ENCODE results near the gene FDX2. TPM values are rescaled to one million over a fixed set of nuclear protein-coding genes. Genes with fewer than 3 reads are reported as not detected.

FDX2 gene
- total and polyA plus RNA-seq, 4 donors = 9.6 to 38.4 (median 21.2) TPM

DNA sequence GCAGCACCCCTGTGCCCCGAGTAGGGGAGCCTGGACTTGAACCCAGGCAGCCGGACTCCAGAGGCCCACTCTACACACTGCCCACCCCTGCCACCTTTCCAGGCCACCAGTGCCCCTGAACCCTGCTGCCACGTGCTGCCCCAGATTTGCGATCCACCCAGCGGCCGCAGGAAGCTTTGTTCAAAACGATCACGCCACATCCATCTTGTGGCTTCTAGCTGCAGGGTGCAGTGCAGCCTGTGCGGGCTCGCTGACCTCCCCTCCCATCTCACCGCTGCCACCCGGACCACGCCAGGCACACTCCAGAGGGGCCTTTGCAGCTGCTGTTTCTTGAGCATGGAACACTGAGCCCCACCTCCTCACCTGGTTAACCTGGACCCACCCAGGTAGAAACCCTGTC is 13.7 kb upstream of the FDX2 start:
- WGBS, 2 donors = 95 to 96% methylated on average over 13 of the region's 13 CpGs
- no peaks in the 10 kb centered on the region for H3K9me3 ChIP-seq (ENCODE audit: control insufficient read depth in 4 of 4, insufficient read depth in 3 of 4, low read length in 3 of 4)
- no peak for TF ChIP-seq CTCF (IDR thresholded peaks at IDR 0.05; ENCODE audit: control extremely low read depth, extremely low read depth)
- H3K27me3 ChIP-seq (ENCODE audit: control insufficient read depth in 3 of 3, insufficient read depth in 3 of 3, low read length in 2 of 3) = no peaks in the 10 kb centered on the region
- H3K9ac ChIP-seq (ENCODE audit: insufficient read depth in 1 of 2, low read length in 2 of 2) = no peak overlapping the region
- H3K4me3 ChIP-seq = no peak overlapping the region
- ATAC-seq (ENCODE audit: insufficient read depth, low FRiP score) = no peak
- H3K4me1 ChIP-seq (ENCODE audit: control insufficient read depth in 5 of 5, insufficient read depth in 5 of 5, low read length in 5 of 5) = peaks cover 0 to 19% (median 9%) of the 10 kb centered on the region in 5 donors
- peaks cover 2 to 44% (median 30%) of the 10 kb centered on the region in 4 donors for H3K36me3 ChIP-seq (ENCODE audit: control insufficient read depth in 4 of 4, insufficient read depth in 4 of 4, low read length in 4 of 4)
- no peak for DNase-seq
- no peak overlapping the region for H3K27ac ChIP-seq (ENCODE audit: low read depth in 1 of 2, low read length in 1 of 2)

DNA sequence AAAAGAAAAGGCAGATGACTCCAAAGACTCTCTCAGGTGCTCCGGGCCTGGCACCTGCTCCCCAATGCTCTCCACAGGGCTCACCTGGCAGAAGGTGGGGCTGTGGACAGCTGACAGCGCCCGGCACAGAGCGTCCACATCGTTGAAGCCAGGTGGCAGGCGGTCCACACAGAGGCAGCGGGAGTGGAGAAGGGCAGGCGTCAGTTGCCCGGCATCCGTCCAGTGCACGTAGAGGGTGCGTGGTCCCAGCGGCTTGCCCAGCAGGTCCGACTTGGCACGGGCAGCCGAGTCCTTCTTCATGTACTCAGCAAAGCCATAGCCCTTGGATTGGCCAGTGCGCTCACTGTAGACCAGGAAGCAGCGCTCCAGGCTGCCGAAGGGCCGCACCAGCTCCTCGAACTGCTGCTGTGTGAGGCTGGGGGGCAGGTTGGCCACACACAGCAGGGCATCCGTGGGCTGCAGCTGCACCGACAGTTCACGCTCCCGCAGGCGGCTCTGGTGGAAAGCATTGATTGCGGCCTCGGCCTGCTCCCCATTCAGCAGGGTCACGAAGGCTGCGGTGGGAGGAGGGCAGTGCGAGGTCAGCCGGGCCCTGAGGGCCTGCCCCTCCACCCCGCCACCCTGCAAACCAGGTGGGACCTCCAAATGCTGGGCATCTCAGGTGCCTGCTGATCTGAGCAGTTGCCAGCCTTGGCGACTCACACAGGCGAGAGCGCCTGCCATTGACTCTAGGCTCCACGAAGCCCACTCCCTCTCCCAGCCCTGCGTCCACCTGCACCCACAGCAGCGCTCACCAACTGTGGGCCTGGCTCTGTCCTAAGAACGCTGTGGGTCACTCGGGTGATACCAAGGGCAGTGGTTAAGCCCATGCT is 13.0 kb upstream of the FDX2 start:
- H3K4me3 ChIP-seq = no peak overlapping the region
- peaks cover 5 to 48% (median 31%) of the 10 kb centered on the region in 4 donors for H3K36me3 ChIP-seq (ENCODE audit: control insufficient read depth in 4 of 4, insufficient read depth in 4 of 4, low read length in 4 of 4)
- no peaks in the 10 kb centered on the region for H3K27me3 ChIP-seq (ENCODE audit: control insufficient read depth in 3 of 3, insufficient read depth in 3 of 3, low read length in 2 of 3)
- no peaks in the 10 kb centered on the region for H3K9me3 ChIP-seq (ENCODE audit: control insufficient read depth in 4 of 4, insufficient read depth in 3 of 4, low read length in 3 of 4)
- H3K27ac ChIP-seq (ENCODE audit: low read depth in 1 of 2, low read length in 1 of 2) = no peak overlapping the region
- ATAC-seq (ENCODE audit: insufficient read depth, low FRiP score) = no peak
- no peak overlapping the region for H3K9ac ChIP-seq (ENCODE audit: insufficient read depth in 1 of 2, low read length in 2 of 2)
- no peak for TF ChIP-seq CTCF (IDR thresholded peaks at IDR 0.05; ENCODE audit: control extremely low read depth, extremely low read depth)
- 96 to 97% methylated on average over 41 of the region's 41 CpGs for whole genome bisulfite sequencing, 2 donors
- DNase-seq = no peak
- peaks cover 0 to 12% (median 7%) of the 10 kb centered on the region in 5 donors for H3K4me1 ChIP-seq (ENCODE audit: control insufficient read depth in 5 of 5, insufficient read depth in 5 of 5, low read length in 5 of 5)

GRCh38 chr19:10327793-10328192 is 12.0 kb upstream of the FDX2 start:
- no peak for TF ChIP-seq CTCF (IDR thresholded peaks at IDR 0.05; ENCODE audit: control extremely low read depth, extremely low read depth)
- no peaks in the 10 kb centered on the region for H3K9me3 ChIP-seq (ENCODE audit: control insufficient read depth in 4 of 4, insufficient read depth in 3 of 4, low read length in 3 of 4)
- WGBS, 2 donors = 89 to 97% methylated on average over 7 of the region's 7 CpGs
- no peak overlapping the region for H3K4me3 ChIP-seq
- H3K36me3 ChIP-seq (ENCODE audit: control insufficient read depth in 4 of 4, insufficient read depth in 4 of 4, low read length in 4 of 4) = peaks cover 5 to 58% (median 32%) of the 10 kb centered on the region in 4 donors
- peaks cover 0 to 9% (median 7%) of the 10 kb centered on the region in 5 donors for H3K4me1 ChIP-seq (ENCODE audit: control insufficient read depth in 5 of 5, insufficient read depth in 5 of 5, low read length in 5 of 5)
- H3K9ac ChIP-seq (ENCODE audit: insufficient read depth in 1 of 2, low read length in 2 of 2) = no peak overlapping the region
- H3K27ac ChIP-seq (ENCODE audit: low read depth in 1 of 2, low read length in 1 of 2) = no peak overlapping the region
- H3K27me3 ChIP-seq (ENCODE audit: control insufficient read depth in 3 of 3, insufficient read depth in 3 of 3, low read length in 2 of 3) = no peaks in the 10 kb centered on the region
- ATAC-seq (ENCODE audit: insufficient read depth, low FRiP score) = no peak
- no peak for DNase-seq

All from lung (tissue), 12 donors.